ENCODE results near the gene SORCS2.

Gene SORCS2

DNA sequence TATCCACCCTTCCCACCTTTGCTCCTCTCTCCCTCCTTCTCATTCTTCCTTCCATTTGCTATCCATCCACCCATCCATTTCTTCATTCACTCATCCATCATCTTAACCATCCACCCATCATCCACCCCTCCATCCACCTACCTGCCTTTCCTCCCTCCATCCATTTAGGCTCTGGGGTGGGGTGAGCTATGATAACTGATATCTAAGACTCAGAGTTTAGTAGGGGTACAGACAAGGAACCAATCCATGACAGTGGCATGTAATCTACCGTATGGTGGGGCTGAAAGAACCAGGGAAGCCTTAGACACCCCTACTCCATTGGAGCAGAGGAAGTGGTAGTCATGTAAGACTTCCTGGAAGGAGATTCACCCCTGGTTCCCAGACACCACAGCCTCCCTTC, 219.2 kb downstream of the SORCS2 start:
- DNase-seq (ENCODE audit: low spot score): no peak
- in situ Hi-C loops (cut with MboI; ENCODE audit: low pct_unique_long_range_greater_than_20kb, low sequenced_read_pairs, unreplicated experiment): no loop called here
- TF ChIP-seq, protein P1, sequence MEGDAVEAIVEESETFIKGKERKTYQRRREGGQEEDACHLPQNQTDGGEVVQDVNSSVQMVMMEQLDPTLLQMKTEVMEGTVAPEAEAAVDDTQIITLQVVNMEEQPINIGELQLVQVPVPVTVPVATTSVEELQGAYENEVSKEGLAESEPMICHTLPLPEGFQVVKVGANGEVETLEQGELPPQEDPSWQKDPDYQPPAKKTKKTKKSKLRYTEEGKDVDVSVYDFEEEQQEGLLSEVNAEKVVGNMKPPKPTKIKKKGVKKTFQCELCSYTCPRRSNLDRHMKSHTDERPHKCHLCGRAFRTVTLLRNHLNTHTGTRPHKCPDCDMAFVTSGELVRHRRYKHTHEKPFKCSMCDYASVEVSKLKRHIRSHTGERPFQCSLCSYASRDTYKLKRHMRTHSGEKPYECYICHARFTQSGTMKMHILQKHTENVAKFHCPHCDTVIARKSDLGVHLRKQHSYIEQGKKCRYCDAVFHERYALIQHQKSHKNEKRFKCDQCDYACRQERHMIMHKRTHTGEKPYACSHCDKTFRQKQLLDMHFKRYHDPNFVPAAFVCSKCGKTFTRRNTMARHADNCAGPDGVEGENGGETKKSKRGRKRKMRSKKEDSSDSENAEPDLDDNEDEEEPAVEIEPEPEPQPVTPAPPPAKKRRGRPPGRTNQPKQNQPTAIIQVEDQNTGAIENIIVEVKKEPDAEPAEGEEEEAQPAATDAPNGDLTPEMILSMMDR (IDR thresholded peaks at IDR 0.05; ENCODE audit: extremely low read depth, insufficient read depth, missing control alignments): no peak

DNA sequence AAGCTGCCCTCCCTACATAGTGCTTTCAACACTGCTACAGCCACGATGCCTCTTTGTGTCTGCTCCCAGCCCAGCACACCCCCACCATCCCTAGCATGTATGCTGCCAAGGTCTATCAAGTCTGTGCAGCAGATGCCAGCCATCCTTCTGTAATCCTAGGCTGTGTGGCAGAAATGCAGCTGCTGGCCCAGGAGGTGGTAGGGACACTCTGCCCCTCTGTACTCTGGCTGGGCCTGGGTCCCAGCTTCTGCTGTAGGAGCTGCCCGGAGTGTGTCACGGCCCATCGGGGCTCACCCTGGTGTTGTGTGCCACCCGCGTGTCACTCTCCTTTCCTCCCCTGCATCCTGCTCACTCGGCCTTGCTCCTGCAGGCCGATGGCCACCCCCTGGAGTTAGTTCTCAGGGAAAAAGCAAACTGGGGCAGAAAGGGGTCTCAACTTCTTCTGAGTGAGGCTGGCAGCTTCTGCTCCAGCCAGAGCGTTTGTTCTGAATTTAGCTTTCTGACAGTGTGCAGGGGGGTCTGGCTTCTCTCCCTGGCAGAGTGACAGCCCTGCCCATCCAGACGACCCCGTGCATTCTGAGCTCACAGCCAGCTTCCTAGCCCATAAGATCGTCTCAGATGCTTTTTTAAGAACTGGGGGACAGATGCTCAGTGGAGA, 219.7 kb downstream of the SORCS2 start:
- in situ Hi-C loops (cut with MboI; ENCODE audit: low pct_unique_long_range_greater_than_20kb, low sequenced_read_pairs, unreplicated experiment): no loop called here
- DNase-seq (ENCODE audit: low spot score): no peak
- TF ChIP-seq, protein P1 (IDR thresholded peaks at IDR 0.05; ENCODE audit: extremely low read depth, insufficient read depth, missing control alignments): no peak

DNA sequence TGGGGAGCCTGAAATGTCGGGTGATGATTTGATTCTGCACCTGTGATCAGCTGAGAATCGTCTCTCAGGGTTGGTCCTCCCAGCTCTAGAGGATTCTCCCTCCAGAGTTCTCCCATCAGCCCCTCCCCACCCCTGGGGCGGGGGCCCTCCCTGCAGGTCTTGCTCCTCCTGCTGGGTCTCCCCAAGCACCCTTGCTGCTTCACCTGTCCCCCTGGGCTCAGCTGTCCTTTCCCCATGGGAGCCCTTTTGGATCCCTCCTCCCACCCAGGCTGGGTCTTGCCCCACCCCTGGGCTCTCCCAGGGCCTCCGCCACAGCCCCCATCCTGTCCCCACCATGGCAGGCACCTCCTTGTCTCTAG, 220.2 kb downstream of the SORCS2 start:
- in situ Hi-C loops (cut with MboI; ENCODE audit: low pct_unique_long_range_greater_than_20kb, low sequenced_read_pairs, unreplicated experiment): no loop called here
- TF ChIP-seq, protein P1 (IDR thresholded peaks at IDR 0.05; ENCODE audit: extremely low read depth, insufficient read depth, missing control alignments): no peak

DNA sequence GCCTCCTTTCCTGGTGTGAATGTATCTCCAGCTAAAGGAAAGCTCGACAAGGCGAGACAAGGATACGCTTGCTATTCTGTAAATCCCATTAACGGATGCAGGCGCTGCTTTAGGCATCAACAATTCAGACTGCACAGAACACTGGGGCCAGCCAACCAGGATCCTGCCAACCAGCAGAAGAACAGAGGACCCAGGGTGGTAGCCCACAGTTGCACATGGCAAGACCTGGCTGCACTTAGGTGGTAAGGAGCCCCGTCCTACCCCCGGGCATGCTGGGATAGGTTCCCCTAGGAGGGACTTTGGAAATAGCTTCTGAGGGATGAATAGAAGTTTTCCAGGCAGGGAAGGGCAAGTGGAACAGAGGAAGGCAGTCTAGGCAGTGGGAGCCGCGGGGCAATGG, 221.7 kb downstream of the SORCS2 start:
- in situ Hi-C loops (cut with MboI; ENCODE audit: low pct_unique_long_range_greater_than_20kb, low sequenced_read_pairs, unreplicated experiment): no loop called here
- TF ChIP-seq, protein P1 (IDR thresholded peaks at IDR 0.05; ENCODE audit: extremely low read depth, insufficient read depth, missing control alignments): no peak
- DNase-seq (ENCODE audit: low spot score): no peak

More for the DNA sequence above, 220.2 kb downstream of the SORCS2 start:
- no peak for DNase-seq (ENCODE audit: low spot score)

DNA sequence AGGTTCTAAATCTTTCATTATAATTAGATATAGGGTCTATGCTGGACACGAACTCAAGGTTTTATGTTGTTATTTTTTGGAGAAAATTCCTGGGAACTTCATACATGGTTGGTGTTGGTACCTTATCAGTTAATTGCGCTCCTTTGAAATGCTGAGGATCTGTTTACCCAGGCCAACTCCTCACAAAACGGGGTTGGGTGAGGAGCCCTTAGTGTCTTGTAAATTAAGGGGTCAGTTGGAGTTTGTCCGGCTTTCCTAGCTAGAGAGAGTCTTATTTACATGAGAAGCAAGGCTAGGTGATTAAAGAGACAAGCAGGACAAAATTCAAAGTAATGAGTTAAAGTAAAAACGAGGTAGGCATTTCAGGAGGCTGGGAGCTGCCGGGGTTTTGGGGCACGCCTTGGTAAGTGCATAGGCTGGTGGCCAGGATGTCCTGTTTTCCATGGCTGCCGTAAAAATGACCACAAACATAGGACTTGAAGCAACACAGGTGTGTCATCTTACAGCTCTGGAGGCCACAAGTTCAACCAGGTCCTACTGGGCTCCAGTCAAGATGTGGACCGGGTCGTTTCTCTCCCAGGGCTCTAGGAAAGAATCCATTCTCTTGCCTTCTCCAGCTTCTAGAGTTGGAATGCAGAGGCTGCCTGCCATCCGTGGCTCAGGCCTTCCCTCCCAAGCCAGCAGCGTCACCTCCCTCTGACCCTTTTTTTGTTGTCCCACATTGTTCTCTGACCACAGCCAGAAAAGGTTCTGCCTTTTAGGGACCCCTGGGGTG, 222.6 kb downstream of the SORCS2 start:
- in situ Hi-C loops (cut with MboI; ENCODE audit: low pct_unique_long_range_greater_than_20kb, low sequenced_read_pairs, unreplicated experiment): no loop called here
- DNase-seq (ENCODE audit: low spot score): no peak
- TF ChIP-seq, protein P1 (IDR thresholded peaks at IDR 0.05; ENCODE audit: extremely low read depth, insufficient read depth, missing control alignments): no peak

DNA sequence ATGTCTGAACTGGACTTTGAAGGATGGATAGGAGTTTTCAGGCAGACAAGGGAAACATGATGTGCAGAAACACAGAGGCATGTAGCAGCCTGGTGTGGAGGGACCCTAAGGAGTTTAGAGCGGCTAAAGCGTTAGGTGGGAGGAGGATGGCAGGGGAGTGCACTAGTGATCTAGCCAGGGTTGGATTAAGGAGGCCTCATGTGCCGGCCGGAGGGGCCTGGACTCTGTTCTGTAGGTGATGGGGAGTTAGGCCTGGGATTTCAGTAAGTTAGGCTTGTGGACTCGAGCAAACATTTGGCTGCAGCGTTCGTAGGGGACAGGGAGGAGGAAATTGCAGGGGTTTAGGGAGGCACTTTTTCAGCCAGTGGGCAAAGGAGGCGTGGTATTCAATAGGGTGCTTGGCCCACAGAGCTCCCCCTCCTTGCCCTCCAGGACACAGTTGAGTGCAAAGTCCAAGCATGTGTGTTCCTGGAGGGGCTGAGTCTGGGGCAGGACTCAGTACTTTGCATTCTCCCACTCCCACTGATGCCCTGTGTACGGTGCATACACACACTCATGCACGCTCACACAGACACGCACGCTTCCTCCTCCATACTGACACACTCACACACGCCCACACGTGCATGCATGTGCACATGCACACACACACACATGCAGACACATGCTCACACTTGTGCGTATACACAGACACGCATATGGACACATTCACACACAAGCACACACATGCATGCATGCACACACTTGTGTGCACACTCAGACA, 223.8 kb downstream of the SORCS2 start:
- DNase-seq (ENCODE audit: low spot score): no peak
- TF ChIP-seq, protein P1 (IDR thresholded peaks at IDR 0.05; ENCODE audit: extremely low read depth, insufficient read depth, missing control alignments): no peak
- in situ Hi-C loops (cut with MboI; ENCODE audit: low pct_unique_long_range_greater_than_20kb, low sequenced_read_pairs, unreplicated experiment): no loop called here
